NCI-H526 (cell line): ENCODE measurements around the gene FHIT.

Source experiments
- DNase-seq, 2 experiments: peaks; one replicate each; lab custom pipeline; 2025; lab: John Stamatoyannopoulos, UW

The FHIT gene

GRCh38 chr3:61169621-61170251, 81.5 kb downstream of the FHIT start:
- DNase-seq: no peak

DNA sequence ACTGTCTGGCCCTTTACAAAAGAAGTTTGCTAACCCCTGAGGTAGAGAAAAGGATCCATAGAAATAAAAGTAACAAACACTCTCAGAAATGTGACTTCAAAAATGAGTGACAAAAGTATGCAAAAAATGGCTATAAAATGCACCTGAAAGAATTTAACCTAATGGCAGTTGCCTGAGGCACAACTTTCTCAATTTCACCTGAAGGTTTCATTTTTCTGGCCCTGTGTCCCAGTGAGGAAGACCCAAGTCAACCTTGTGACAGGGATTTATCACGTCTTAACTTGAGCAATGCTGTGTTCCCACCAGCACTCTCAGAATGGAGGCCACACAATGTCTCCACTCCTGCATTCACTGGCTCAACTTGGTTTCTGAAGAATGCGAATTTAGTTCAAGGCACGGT, 83.0 kb downstream of the FHIT start:
- DNase-seq: no peak

DNA sequence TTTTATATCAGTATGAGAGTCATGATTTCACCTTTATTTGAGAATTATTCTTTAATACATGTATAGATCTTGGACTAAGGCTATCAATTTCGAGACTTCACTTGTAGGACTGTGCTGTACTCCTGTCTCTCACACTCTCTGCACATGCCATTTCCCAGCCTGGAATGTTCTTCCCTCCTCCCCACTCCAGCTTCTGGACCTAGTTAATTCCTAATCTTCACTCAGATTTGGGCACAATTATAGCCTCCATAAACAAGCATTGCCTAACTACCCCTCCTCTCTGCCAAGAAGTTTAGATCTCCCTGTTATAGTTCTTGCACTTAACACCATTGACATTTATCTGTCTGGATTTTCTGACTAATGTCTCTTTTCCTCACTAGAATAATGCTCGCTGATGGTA, 88.3 kb downstream of the FHIT start:
- DNase-seq: no peak

- DNase-seq: peak in 1 of 2 experiments; percentile 17
These were observed 92.6 kb downstream of the FHIT start for GRCh38 chr3:61158667-61159066.

DNA sequence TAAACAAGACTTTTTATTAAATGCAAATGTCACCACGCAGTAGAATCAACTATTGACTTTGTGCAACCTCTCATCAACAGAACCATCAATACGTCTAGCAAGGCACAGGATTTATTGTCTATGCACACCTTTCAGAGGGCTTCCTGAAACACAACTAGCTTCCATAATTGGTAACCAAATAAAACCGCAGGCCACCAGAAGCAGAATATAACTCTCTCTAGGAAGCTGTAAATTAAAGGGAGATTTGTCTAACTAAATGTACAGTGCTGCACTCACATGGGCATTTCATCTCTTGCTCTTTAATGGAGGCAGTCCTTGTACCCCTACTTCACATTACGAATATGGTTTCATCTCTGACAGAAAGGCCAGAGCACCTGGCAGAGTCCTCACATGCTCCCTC, 93.0 kb downstream of the FHIT start:
- DNase-seq: peak; percentile 88 to 95

DNA sequence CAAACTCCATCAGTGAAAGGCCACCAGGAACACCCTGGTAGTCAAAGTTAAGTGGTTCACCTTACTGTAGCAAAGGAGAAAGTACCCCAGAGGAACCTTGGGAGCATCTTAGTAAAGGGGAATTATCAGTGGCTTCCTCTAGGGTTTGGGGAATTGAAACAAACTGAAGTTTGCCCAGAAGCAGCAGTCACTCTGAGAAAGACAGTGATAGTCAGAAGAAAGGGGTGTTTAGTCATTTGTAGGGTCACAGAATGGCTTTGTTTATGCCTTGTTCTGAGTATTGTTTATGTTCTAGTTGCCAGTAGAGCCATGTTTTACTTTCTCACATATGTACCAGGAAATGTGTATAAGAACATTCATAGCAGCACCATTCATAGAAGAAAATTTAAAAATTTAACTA, 93.8 kb downstream of the FHIT start:
- DNase-seq: no peak

- DNase-seq: no peak
These were observed 95.5 kb downstream of the FHIT start for GRCh38 chr3:61155701-61156292.

DNA sequence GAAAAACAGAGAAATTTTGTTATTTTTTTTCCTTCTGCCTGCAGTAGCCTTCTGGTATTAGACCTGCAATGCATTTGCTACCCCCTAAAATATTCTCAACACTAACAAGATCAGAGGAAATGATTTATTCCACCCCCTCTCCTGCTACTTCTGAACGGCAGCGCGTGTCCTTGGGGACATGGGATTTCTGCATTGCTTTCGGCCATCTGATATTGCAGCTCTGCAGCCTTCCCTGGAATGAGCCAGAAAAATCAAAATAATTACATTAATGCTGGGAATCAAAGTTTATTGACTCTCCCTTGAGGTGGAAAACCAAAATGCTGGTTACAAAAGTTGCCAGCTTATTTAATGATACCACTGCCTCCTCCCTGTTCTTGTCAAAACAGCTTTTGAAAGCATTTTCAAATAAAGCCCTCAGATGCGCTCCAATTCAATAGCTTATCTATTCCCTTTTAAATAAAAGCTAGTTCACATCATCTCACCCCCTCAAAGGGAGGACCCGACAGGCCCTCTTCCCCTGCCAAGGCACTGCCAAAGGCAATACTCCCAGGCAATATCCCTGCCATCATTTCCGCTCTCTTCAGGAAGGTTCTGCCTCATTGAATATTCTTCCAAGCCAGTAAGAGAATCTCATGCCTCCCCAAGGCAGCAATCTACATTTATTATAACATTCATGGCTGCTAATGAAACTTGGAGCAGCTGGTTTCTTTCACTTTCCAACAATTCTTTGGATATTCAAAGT, 96.6 kb downstream of the FHIT start:
- DNase-seq: no peak

DNA sequence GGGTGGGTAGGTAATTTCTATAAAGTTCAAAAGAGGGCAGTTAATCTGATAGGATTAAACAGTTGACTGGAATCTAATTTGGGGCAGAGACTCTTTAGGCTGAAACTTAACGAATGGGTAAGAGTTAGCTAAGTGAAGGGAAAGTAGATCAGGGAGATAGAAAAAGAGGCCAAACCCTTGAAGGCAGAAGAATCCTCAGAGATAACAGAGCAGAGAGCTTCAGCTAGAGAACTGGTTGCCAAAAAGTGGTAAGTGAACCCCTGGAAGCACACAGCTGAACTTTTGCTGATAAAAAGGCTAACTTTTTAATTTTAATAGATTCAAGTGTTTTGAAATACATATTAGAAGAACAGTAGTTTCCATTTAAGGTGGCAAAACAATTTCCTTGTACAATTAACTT, 99.2 kb downstream of the FHIT start:
- no peak for DNase-seq

DNA sequence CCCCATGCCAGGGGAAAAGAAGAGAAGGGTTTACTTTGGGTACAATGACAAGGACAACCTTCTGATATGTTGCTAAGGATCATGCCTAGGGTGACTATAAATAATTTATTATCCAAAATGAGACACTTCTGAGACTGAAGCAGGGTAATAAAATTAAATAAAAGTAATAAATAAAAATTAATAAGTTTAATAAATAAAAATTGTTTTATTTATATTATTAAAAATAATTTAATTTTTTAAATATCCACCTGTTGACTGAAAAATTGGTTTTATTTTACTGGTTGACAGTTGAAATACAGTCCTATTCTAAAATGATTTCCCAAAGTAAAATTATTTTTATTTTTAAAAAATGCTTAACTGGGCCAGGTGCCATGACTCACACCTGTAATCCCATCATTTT, 102.0 kb downstream of the FHIT start:
- no peak for DNase-seq

DNA sequence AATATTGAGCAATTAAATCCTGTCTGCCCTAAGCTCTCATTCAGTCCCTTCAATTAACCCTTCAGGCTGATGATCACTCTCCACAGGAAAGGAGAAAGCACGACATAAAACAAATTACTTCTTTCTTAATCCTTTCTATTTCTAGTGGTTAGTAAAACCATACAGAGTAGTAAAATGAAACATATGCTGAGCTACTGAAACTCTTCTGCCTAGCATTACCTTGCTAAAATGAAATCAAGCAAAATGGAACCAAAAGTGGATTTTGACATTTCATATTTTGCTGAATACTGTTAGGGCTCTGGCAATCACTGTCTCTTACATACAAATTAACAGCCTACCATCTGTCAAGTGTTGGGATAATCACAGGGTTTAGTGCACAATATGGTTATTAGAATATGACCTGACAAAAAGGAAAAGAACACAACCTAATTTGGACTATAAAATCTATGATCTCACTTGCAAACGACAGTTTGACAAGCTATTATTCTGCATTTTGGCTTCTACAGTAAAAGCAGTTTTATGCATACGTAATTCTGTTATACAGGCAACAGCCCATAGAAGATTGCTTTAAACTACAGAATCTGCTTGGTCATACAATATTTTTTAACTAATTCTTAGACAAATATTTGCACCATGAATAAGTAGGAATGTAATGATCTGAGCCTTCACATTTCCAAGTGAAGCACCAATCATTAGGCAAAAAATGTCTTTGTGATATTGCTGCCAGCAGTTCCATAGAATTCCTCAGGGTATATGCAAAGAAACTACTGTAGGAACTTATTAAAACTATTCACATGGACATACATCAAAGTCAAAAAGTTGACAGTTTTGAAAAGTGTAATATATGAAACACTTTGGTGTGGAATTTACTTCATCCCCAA, 105.0 kb downstream of the FHIT start:
- no peak for DNase-seq

DNA sequence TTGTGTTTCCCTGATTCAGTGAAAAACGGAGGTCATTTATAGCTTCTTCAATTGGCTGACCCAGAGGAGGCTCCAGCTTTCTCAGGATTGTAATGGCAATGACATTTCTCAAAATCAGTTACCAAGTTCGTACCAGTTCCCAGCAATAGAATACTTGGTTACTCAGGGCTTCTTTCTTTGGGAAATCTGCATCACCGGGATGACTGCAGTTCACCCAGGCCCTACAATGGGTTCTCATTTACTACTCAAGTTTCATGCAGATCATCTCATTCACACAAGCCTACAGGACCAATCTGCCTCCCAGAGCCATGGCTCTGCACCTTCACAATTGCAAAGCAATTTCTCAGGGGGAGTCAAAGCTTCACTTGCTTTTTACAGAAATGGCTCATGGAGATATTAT, 109.6 kb downstream of the FHIT start:
- peak in 1 of 2 experiments; percentile 3 for DNase-seq

GRCh38 chr3:61141227-61141626, 110.0 kb downstream of the FHIT start:
- no peak for DNase-seq

DNA sequence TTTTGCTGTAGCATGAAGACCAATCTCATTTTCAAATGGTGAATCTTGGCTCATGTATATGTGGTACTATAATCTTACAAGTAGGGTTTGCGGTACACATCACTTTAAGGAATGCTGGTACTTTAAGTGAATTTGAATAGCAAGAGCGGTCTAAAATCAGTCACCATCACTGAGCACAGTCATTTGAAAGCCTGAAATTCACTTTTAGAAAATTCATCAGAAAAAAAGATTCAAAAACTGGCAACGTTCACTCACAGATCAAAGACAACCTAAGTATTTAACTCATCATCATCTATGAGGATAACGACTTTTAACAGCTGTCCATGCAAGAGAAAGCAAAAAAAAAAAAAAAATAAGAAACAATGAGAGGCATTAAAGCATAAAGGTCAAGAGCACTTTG, 111.6 kb downstream of the FHIT start:
- no peak for DNase-seq

DNA sequence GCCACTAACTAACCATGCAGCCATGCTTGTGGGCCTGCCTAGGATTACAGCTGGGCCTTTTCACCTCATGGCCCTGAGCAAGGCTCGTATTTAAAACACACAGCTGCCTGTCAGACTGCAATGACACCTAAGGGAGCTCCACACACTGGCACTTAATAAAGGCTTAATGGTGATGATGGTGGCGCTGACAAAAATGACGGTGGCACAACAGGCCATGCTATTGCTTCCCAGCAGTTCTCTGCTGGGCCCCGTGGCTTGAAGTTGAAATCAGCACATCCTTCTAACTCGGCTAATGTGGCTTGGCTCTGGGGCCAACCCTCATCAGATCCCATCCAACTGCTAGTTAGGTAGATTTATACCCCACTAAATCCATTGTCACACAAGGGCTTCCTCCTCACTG, 112.9 kb downstream of the FHIT start:
- no peak for DNase-seq

DNA sequence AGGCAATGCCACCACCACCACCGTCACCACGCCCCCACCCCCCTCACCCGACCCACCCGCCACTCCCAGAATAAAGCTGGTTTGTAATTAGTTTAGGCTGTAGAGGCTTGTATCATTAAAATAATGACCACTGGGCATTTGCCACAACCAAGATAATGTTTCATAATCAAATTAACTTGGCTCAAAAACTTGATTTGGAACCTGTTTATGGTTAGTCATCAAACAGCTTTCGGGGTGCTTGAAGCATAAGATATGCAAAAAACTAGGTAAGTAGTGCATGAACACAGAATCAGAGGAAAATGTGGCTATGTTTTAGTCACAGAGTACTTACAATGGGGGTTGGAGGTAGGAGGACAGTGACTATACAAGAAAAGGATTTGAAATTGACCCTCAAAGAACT, 115.1 kb downstream of the FHIT start:
- peak in 1 of 2 experiments; percentile 23 for DNase-seq

DNA sequence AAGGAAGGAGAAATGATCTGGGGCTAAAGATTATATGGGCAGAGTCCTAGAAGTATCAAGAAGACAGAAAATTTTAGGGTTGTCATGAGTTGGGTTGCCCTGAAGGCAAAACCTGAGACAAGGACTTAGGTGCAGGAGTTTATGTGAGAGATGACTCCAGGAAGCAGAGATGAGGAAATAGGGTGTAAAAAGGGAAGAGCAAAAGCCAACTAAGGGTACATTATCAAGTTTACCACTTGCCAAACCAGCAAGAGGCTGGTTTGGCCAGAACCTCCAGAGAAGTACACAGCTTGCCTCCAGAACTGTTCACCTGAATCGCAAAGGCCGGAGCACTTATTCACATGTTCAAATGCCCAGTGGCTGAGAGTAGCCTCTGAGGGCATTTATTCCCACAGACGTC, 116.7 kb downstream of the FHIT start:
- no peak for DNase-seq

DNA sequence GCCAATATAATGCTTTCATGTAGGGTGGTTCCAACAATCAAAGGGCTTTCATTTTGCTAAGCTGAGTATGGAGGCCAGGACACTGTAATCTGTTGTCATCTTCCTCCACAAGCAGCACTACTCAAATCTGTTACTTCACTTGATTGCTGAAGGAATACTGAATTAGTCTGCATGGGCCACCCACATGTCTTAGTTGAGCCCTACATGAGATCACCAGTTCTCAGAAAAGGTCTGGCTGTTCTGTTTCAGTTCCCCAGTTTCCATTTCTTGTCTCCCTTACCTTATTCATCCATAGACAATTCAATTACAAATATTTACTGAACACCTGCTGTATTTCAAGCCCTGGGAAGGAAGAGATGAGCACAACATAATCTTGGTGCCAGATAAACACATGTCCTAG, 119.2 kb downstream of the FHIT start:
- DNase-seq: no peak

GRCh38 chr3:61118830-61119229, 132.4 kb downstream of the FHIT start:
- DNase-seq: no peak

GRCh38 chr3:61117045-61117898, 134.0 kb downstream of the FHIT start:
- peak in 1 of 2 experiments; percentile 9 for DNase-seq

DNA sequence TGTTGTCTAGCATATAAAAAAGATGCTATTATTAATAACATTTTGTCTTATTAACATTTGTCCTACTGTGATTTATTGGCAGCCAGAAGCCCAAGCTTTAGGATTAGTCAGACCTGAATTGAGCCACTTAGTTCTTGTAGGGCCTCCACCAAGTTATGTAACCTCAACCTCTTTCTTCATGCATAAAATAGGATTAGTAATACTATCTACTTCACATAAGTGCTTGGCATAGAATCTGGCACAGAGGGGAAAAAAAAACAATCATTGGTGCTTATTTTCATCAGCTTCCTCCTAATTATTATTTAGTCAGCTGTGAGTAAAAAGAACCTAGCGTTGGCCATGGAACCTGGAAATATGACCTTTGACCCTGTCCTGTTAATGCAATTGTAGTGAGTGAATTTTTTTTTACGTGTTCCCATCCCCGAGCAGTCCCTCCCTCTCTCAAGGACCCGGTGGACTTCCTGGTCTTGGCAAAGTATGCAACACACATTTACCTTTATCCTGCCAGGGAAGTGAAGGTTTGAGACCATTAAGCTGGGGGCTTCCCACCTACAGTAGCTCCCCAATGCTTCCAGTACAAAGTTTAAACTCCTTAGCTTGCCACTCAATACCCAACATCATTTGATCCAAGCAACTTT, 136.8 kb downstream of the FHIT start:
- no peak for DNase-seq
